Cerebellar nuclear complex (tissue), 1 donor: ENCODE data around the gene IGSF21.

Experiments used
- DNase-seq, 2 experiments: peaks; one replicate each; lab custom pipeline; 2025; lab: John Stamatoyannopoulos, UW

IGSF21 gene

DNA sequence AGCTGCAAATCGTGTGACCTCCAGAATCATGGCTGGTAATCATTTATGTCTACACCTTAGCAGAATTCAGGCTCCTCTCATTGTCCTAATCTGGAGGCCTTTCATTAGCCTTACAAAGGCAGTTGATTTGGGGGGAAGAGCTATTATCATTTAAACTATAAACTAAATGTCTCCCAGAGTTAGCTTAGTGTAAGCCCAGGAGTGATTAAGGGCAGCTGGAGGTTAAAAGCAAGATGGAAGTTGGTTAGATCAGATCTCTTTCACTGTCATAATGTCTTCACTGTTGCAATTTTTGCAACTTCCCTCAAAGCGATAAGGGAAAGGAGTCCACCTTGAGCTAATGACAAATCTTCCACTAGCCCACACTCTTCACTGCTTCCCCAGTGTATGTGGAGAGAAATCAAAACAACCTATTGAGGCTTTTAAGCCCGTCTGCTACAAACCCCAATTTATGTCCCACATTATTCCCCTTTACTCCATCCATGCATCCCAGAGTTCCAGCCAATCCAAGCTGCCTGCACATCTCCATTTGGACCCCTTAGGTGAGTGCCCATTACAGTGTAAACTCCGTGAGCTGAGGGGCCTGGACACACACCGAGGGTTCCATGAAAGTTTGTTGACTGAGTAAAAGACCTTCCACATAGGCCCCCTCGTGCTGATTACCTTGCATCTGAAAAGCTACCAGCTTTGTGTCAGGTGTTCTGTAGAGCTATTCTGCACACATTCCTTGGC, 311.7 kb downstream of the IGSF21 start:
- no peak for DNase-seq

DNA sequence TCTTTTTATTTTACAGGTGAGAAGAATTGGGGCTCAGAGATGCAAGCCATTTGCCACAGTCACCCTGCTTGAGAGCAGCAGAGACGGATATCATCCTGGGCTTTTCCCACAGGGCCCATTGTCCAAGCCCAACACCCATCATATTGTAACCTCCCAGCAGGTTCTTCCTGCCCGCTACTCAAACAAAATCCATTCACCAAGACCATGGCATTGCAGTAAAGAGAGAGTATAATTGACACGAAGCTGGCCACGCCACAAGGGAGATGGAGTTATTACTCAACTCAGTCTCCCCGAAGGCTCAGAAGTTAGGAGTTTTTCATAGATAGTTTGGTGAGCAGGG, 312.2 kb downstream of the IGSF21 start:
- DNase-seq, result no peak

DNA sequence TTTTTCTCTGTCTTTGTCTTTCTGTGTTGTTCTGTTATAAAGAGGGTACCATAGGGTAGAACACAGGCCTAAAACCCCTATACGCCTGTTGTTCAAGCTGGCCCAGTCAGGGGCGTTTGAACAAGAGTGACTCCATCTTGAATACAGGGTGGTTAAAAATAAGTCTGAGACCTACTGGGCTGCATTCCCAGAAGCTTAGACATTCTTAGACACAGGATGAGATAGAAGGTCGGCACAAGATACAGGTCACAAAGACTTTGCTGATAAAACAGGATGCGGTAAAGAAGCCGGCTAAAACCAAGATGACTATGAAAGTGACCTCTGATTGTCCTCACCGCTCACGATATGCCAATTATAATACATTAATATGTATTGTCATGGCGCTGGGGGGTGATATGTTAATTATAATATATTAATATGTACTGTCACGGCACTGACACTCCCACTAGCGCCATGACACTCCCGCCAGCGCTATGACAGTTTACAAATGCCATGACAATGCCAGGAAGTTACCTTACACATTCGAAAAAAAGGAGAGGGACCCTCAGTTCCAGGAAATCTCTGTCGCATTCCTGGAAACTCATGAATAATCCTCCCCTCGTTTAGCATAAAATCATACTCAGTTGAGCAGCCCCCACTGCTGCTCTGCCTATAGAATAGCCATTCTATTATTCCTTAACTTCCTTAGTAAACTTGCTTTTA, 314.6 kb downstream of the IGSF21 start:
- no peak for DNase-seq

DNA sequence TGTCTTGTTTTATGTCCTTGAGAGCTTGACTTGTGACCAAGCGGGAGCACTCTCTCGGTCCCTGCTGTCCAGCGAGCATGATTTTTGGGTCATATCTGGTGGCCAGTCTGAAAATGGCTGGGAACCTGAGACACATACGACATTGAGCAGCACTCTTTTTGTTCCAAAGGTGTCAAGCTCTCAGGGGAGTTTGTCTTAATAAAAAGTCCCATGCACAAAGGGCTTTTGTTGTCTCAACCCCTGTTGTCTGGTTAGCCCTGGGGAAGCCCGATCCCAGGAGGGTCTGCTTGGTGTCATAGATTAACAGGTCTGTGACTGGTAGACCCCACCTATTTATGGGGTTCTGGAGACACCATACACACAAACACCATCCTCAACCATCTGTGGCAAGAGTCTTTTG, 315.4 kb downstream of the IGSF21 start:
- DNase-seq, result no peak

DNA sequence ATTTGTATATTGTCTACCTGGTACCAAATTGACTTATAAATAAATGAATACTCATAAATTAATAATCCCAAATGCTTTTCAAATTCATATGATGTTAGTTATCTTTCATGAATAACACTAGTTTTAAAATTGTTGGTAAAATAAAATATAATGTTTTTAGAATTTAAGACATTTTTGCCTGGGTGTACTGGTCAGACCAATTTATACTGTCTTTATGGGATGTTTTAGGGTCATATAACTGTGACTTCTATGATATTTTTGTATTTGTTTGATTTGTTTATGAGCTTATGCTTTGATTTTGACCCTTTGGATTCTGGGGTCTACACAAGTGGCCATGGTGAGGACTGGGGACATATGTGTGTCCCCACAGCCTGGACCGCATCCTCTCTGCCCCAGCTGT, 319.0 kb downstream of the IGSF21 start:
- DNase-seq, result no peak
